GM13977 (cell line): ENCODE data around the gene MYO9A.

ENCODE experiments used
- DNase-seq: peaks from one replicate; pipeline ENCODE4 v3.0.0; 2012; ENCODE audit warnings: low spot score
- in situ Hi-C: fragments of 300-500 bp; cut with MboI; formaldehyde crosslinking; loops from one replicate; pipeline ENCODE4 v1.12.0; 2022; ENCODE audit warnings: low sequenced_read_pairs, low pct_unique_long_range_greater_than_20kb, mixed read lengths, inconsistent platforms; ENCODE audit not compliant: unreplicated experiment
- TF ChIP-seq, protein P1 (sequence below): IDR thresholded peaks from 2 replicates; pipeline ENCODE4 v1.5.1; 2012; ENCODE audit warnings: mild to moderate bottlenecking, control low read depth; ENCODE audit not compliant: insufficient read depth; ENCODE audit errors: extremely low read depth, missing control alignments

MYO9A gene

DNA sequence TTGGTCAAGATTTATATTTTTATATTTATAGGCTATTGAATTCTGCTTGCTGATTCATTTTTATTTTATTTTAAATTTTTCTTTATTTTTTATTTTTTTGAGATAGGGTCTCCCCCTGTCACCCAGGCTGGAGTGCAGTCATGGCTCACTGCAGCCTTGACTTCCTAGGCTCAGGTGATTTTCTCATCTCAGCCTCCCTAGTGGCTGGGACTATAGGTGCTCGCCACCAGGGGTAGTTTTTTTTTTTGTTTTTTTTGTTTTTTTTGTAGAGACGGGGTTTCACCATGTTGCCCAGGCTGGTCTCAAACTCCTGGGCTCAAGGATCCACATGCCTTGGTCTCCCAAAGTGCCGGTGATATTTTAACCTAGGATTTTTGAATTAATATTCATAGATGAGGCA, 276.4 kb downstream of the MYO9A start:
- in situ Hi-C loops, result no loop called here
- TF ChIP-seq, protein P1, sequence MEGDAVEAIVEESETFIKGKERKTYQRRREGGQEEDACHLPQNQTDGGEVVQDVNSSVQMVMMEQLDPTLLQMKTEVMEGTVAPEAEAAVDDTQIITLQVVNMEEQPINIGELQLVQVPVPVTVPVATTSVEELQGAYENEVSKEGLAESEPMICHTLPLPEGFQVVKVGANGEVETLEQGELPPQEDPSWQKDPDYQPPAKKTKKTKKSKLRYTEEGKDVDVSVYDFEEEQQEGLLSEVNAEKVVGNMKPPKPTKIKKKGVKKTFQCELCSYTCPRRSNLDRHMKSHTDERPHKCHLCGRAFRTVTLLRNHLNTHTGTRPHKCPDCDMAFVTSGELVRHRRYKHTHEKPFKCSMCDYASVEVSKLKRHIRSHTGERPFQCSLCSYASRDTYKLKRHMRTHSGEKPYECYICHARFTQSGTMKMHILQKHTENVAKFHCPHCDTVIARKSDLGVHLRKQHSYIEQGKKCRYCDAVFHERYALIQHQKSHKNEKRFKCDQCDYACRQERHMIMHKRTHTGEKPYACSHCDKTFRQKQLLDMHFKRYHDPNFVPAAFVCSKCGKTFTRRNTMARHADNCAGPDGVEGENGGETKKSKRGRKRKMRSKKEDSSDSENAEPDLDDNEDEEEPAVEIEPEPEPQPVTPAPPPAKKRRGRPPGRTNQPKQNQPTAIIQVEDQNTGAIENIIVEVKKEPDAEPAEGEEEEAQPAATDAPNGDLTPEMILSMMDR, result no peak
- no peak for DNase-seq

DNA sequence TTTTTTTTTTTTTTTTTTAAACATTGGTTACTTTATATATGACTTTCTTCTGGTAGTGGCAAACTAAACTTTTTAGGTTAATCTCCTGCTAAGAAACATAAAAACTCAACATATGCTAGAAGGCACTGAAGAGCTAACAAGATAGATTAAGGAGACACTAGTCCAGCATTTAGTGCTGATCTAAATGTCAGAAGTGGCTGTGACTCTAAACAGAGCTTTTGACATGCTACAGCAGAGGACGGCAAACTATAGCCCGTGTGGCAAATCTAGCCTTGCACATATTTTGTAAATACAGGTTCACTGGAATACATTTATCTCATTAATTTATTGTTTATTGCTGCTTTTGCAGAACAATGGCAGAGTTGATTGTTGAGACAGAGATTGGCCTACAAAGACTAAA, 287.0 kb downstream of the MYO9A start:
- in situ Hi-C loops, result no loop called here
- DNase-seq, result no peak
- TF ChIP-seq, protein P1, result no peak

DNA sequence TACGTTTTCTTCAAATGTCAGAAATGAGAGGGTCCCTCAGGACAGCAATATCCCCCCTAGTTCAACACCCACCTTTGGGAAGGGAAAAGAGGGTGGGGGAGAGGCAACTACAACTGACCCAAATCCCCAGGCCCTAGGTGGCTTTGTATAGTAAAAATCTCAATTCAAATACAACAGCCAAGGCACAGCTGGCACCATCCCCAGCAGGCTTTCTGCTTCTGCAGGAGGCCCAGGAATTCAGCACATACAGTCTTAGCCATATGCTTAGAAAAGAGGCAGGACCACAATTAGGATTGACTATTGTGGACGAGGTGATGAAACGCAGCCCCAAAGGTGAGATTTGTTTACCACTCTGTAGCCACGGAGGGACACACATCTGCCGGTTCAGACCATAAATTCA, 291.8 kb downstream of the MYO9A start:
- DNase-seq, result no peak
- in situ Hi-C loops, result no loop called here
- TF ChIP-seq, protein P1, result no peak

DNA sequence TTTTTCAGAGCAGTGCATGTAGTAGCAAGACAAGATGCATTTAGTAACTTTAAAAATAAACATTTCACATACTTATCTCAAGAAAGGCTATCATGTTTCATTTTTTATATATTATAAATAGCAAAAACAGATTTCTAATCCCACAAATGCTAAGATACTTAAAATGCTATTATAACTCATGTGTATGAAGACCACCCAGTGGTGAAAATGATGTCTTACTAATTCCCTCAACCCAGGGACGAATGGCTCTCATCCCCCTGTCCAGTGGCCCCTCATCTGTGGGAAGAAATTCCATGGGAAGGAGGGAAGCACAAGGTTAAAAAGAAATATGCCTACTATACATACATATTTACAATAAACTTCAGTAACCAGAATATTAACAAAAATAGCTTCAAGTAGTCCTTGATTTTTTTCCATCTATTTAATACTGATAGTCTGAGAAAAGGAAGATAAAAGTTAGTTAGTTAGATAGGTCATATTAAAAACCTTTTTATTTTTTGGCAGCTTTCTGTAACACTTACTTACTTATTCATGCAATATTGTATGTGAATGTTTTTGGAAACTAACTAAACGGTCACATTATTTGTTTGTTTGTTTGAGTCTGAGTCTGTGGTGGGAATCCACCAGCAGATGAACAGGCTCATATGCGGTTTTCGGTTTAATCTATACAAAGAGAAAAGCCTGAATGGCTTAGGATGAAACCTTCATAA, 292.8 kb downstream of the MYO9A start:
- TF ChIP-seq, protein P1, result no peak
- in situ Hi-C loops, result no loop called here
- no peak for DNase-seq

DNA sequence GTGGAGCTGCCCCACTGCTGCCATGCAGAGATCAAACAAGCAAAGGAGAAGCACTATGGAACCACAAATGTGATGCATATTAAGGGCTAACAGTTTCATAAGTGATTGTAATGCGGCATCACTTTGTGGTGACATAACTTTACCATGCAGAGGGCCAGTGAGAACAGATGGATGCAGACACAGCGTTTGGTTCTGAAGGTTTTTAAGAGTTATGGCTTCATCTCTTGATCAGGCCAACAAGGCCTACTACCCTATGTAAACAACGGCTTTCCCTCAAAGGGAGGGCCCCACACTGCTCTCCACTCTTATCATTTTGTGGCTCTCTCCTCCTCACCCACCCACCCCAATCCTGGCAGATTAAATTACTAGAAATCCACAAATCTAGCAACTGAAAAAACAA, 294.1 kb downstream of the MYO9A start:
- in situ Hi-C loops, result no loop called here
- TF ChIP-seq, protein P1, result no peak
- DNase-seq, result no peak

DNA sequence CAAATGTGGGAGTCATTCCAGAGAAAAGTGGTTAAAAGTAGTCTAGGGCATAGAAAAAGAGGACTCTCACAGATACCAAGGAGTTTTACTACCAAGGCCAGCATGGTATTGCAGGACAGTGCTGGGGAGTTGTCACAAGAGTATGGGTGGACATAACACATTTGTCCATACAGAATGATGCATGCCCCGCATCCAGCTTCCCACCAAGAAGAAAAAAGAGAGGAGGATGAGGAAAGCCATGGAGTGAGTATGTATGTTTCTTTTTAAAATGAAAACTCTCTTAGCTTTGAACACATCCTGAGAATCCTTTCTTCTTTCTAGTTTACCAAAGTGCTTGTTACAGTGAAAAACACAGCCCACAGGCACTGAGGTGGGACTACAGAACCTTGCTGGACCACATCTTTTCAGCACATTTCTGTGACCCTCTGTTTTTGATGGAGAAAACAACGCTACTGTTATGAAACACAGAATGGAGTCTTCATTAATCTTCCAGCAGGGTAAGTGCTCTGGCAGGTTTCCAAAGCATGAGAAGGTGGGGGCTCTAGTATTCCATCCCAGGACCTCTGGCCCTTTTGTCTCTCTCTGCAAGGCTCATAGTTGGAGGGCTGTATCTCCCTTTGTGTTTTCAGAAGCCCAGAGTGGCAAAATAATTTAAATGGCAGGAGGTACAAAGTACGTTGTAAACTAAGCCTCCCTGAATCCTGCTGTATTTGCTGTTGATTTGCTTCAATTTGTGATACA, 294.9 kb downstream of the MYO9A start:
- TF ChIP-seq, protein P1, result no peak
- no peak for DNase-seq
- in situ Hi-C loops, result no loop called here
